ENCODE data around the gene TMEM132D.
"Not testable (repeated sequence)": the region's sequence is repeated elsewhere in the genome, so short reads cannot be mapped to it uniquely, and the experiment has no call there.

The TMEM132D gene

DNA sequence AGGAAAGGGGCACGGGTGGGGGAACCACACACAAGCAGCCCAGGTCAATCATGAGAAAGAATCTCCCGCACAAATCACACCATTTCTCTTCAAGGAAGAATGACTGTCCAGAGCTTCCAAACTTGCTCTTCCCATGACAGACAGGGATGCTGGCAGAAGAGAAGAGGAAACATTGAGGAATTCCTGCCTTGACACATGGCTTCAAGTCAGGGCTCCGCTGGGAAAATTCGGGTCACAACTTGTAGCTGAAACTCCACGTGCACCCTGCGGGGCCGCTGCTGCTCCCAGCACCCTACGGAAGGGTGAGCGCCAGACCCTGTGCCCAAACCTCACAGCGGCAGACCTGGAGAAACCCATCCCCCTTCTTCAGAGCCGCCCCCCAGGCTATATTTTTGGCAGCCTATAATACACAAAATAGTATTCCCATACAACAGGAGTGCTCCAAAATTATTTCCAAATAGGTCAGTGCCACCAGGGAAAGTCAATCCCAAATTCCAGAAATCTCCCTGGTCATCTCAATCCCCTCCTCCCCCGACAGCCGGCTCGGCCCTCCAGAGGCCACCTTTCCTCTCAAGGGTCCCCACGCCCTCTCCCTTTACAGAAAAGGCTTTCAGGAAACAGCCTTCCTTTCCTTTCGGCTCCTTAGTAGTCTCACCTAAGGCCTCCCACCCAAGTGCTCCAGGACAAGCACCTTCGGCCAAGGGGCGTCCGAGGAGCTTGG lies 1.3 kb downstream of the TMEM132D start:
- Histone ChIP-seq H3K27me3 (ENCODE audit: control insufficient read depth in 1 of 2, insufficient read depth in 2 of 2, low read length in 2 of 2) (peaks cover 0 to 10% of the 10 kb centered on the region in 2 donors), H3K27ac (ENCODE audit: low read depth, low read length) (no peak overlapping the region)

DNA sequence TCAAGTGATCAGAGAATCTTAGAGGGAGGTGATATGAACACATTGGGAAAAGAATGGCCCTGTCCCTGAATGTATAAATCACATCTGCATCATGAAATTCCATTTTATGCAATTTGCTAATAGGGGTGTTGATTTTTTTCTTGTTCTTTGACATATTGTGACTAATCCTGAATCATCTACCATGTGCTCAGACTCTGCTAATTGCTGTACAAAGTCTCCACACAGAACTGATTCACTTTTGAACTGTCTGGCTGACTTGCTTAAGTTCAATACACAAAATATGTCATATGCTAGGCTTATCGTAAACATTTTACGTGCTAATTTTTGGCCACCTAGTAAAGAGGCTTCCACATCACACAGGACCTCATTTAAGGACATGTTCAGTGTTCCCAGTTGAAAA lies 2.6 kb downstream of the TMEM132D start:
- Histone ChIP-seq H3K27ac (ENCODE audit: low read depth, low read length) (no peak overlapping the region), H3K9me3 (ENCODE audit: low read length) (no peaks in the 10 kb centered on the region), H3K4me3 (ENCODE audit: low read depth in 1 of 2, low read length in 2 of 2) (no peak overlapping the region), H3K9ac (ENCODE audit: low read length) (no peak overlapping the region), H3K36me3 (ENCODE audit: insufficient read depth, low read length) (no peaks in the 10 kb centered on the region), H3K4me1 (ENCODE audit: insufficient read depth, low read length) (no peaks in the 10 kb centered on the region), H3K27me3 (ENCODE audit: control insufficient read depth in 1 of 2, insufficient read depth in 2 of 2, low read length in 2 of 2) (peaks cover 0 to 10% of the 10 kb centered on the region in 2 donors)

More for the DNA sequence above, 1.3 kb downstream of the TMEM132D start:
- no peak overlapping the region for H3K4me3 ChIP-seq (ENCODE audit: low read depth in 1 of 2, low read length in 2 of 2)
- H3K4me1 ChIP-seq (ENCODE audit: insufficient read depth, low read length): no peaks in the 10 kb centered on the region
- no peak overlapping the region for H3K9ac ChIP-seq (ENCODE audit: low read length)
- H3K9me3 ChIP-seq (ENCODE audit: low read length): no peaks in the 10 kb centered on the region
- H3K36me3 ChIP-seq (ENCODE audit: insufficient read depth, low read length): no peaks in the 10 kb centered on the region

- H3K27ac ChIP-seq (ENCODE audit: low read depth, low read length): no peak overlapping the region
- H3K4me3 ChIP-seq (ENCODE audit: low read depth in 1 of 2, low read length in 2 of 2): no peak overlapping the region
- peaks cover 0 to 10% of the 10 kb centered on the region in 2 donors for H3K27me3 ChIP-seq (ENCODE audit: control insufficient read depth in 1 of 2, insufficient read depth in 2 of 2, low read length in 2 of 2)
- no peak overlapping the region for H3K9ac ChIP-seq (ENCODE audit: low read length)
- H3K9me3 ChIP-seq (ENCODE audit: low read length): no peaks in the 10 kb centered on the region
- no peaks in the 10 kb centered on the region for H3K36me3 ChIP-seq (ENCODE audit: insufficient read depth, low read length)
- no peaks in the 10 kb centered on the region for H3K4me1 ChIP-seq (ENCODE audit: insufficient read depth, low read length)
Observed at GRCh38 chr12:129900306-129900705, 3.5 kb downstream of the TMEM132D start.

- not testable (repeated sequence) for H3K27me3 ChIP-seq (ENCODE audit: control insufficient read depth in 1 of 2, insufficient read depth in 2 of 2, low read length in 2 of 2); H3K9ac ChIP-seq (ENCODE audit: low read length); H3K9me3 ChIP-seq (ENCODE audit: low read length); H3K4me1 ChIP-seq (ENCODE audit: insufficient read depth, low read length); H3K36me3 ChIP-seq (ENCODE audit: insufficient read depth, low read length); H3K27ac ChIP-seq (ENCODE audit: low read depth, low read length); H3K4me3 ChIP-seq (ENCODE audit: low read depth in 1 of 2, low read length in 2 of 2)
Observed at GRCh38 chr12:129899045-129899444, 4.8 kb downstream of the TMEM132D start.

DNA sequence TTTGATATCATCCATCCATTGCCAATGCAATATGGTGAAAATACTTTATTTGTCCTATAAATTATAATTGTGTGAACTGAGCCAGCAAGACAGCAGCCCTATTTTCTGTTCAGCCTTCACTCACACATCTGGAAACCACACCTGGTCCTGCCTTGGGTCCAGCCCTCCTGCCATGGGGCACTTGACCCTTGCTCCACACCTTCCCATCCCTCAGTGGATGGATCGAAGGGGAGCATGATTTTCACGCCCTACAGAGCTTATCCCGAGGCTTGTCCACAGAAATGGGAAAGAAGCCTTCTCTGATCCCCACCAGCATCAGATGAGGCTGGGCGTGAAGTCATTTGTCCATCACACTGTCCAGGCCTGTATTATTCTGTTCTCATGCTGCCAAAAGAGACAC lies 10.1 kb downstream of the TMEM132D start:
- no peaks in the 10 kb centered on the region for H3K27me3 ChIP-seq (ENCODE audit: control insufficient read depth in 1 of 2, insufficient read depth in 2 of 2, low read length in 2 of 2)
- no peaks in the 10 kb centered on the region for H3K36me3 ChIP-seq (ENCODE audit: insufficient read depth, low read length)
- no peak overlapping the region for H3K9ac ChIP-seq (ENCODE audit: low read length)
- no peak overlapping the region for H3K27ac ChIP-seq (ENCODE audit: low read depth, low read length)
- H3K9me3 ChIP-seq (ENCODE audit: low read length): no peaks in the 10 kb centered on the region
- H3K4me3 ChIP-seq (ENCODE audit: low read depth in 1 of 2, low read length in 2 of 2): no peak overlapping the region
- H3K4me1 ChIP-seq (ENCODE audit: insufficient read depth, low read length): no peaks in the 10 kb centered on the region

DNA sequence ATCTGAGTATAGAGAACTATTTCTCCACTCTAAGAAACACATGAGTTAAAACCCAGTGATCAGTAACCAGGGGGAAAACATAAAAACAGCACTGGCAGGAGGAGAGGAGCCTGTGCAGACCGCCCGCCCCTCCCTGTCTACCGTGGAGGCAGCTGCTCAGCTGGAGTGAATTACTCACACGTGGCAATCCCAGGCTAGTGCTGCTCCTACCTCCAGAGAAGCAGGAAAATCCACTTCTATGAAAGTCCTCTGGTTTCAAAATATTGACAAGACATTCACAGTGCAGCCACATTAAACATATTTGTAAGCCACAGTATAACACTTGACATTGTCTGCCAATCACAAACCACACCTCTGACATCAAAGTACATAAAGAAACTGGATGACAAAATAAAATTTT lies 16.7 kb downstream of the TMEM132D start:
- Histone ChIP-seq H3K27ac (ENCODE audit: low read depth, low read length) (no peak overlapping the region), H3K36me3 (ENCODE audit: insufficient read depth, low read length) (no peaks in the 10 kb centered on the region), H3K9ac (ENCODE audit: low read length) (no peak overlapping the region), H3K4me1 (ENCODE audit: insufficient read depth, low read length) (no peaks in the 10 kb centered on the region), H3K4me3 (ENCODE audit: low read depth in 1 of 2, low read length in 2 of 2) (no peak overlapping the region), H3K9me3 (ENCODE audit: low read length) (no peaks in the 10 kb centered on the region), H3K27me3 (ENCODE audit: control insufficient read depth in 1 of 2, insufficient read depth in 2 of 2, low read length in 2 of 2) (no peaks in the 10 kb centered on the region)

DNA sequence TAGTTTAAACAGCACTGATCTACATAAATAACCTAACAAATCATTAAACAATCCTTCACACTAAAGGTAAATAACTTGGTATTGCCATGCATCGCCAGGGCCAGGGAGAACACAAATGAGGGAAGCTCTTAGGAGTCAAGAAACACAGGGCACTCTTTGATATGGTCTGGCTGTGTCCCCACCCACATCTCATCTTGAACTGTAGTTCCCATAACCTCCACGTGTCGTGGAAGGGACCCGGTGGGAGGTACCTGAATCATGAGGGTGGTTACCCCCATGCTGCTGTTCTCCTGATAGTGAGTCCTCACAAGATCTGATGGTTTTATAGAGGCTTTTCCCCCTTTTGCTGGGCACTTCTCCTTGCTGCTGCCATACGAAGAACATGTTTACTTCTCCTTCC lies 17.3 kb downstream of the TMEM132D start:
- Histone ChIP-seq H3K27me3 (ENCODE audit: control insufficient read depth in 1 of 2, insufficient read depth in 2 of 2, low read length in 2 of 2) (no peaks in the 10 kb centered on the region), H3K27ac (ENCODE audit: low read depth, low read length) (no peak overlapping the region)

DNA sequence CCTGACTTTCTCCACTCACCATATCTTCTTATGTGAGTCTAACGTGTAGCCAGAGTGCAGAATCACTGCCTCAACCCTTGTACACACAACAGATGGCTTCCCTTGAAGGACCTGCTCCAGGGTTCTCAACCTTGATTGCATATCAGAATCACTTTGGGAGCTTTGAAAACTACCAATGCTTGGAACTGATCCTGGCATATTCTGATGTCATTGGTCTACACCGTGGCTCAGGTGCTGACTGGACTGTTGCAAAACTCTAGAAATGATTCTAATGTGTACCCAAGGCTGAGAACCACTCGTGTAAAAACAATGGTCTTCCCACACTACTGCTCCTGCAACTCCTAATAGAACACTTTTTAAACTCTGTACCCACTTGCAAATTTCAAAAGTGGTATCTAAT lies 18.5 kb downstream of the TMEM132D start:
- Histone ChIP-seq H3K36me3 (ENCODE audit: insufficient read depth, low read length) (no peaks in the 10 kb centered on the region), H3K4me1 (ENCODE audit: insufficient read depth, low read length) (no peaks in the 10 kb centered on the region), H3K9ac (ENCODE audit: low read length) (no peak overlapping the region), H3K4me3 (ENCODE audit: low read depth in 1 of 2, low read length in 2 of 2) (no peak overlapping the region), H3K27me3 (ENCODE audit: control insufficient read depth in 1 of 2, insufficient read depth in 2 of 2, low read length in 2 of 2) (no peaks in the 10 kb centered on the region), H3K9me3 (ENCODE audit: low read length) (no peaks in the 10 kb centered on the region), H3K27ac (ENCODE audit: low read depth, low read length) (no peak overlapping the region)

More for the DNA sequence above, 17.3 kb downstream of the TMEM132D start:
- Histone ChIP-seq H3K36me3 (ENCODE audit: insufficient read depth, low read length) (no peaks in the 10 kb centered on the region), H3K4me1 (ENCODE audit: insufficient read depth, low read length) (no peaks in the 10 kb centered on the region), H3K9me3 (ENCODE audit: low read length) (no peaks in the 10 kb centered on the region), H3K9ac (ENCODE audit: low read length) (no peak overlapping the region), H3K4me3 (ENCODE audit: low read depth in 1 of 2, low read length in 2 of 2) (no peak overlapping the region)

GRCh38 chr12:129877411-129877810 lies 26.4 kb downstream of the TMEM132D start:
- no peak overlapping the region for H3K27ac ChIP-seq (ENCODE audit: low read depth, low read length)
- no peaks in the 10 kb centered on the region for H3K9me3 ChIP-seq (ENCODE audit: low read length)
- H3K9ac ChIP-seq (ENCODE audit: low read length): no peak overlapping the region
- H3K27me3 ChIP-seq (ENCODE audit: control insufficient read depth in 1 of 2, insufficient read depth in 2 of 2, low read length in 2 of 2): no peaks in the 10 kb centered on the region
- H3K36me3 ChIP-seq (ENCODE audit: insufficient read depth, low read length): no peaks in the 10 kb centered on the region
- H3K4me3 ChIP-seq (ENCODE audit: low read depth in 1 of 2, low read length in 2 of 2): no peak overlapping the region
- H3K4me1 ChIP-seq (ENCODE audit: insufficient read depth, low read length): no peaks in the 10 kb centered on the region

DNA sequence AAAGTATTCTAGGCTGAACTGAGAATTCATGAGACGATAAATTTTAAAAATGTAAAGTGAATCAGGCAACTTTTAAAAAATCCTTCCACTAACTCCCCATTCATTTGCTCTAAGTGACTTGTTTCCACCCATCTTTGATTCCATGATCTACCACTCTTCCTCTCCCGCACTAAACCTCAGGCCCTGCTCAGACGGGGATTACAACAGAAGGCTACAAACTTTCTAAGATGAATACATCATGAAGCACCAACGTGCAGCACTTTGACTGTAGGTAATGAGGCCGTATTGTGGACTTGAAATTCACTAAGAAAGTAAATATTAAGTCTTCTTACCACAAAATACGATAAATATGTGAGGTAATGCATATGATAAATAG lies 30.0 kb downstream of the TMEM132D start:
- Histone ChIP-seq H3K4me1 (ENCODE audit: insufficient read depth, low read length) (no peaks in the 10 kb centered on the region), H3K4me3 (ENCODE audit: low read depth in 1 of 2, low read length in 2 of 2) (no peak overlapping the region), H3K27me3 (ENCODE audit: control insufficient read depth in 1 of 2, insufficient read depth in 2 of 2, low read length in 2 of 2) (no peaks in the 10 kb centered on the region), H3K36me3 (ENCODE audit: insufficient read depth, low read length) (no peaks in the 10 kb centered on the region), H3K9ac (ENCODE audit: low read length) (no peak overlapping the region), H3K9me3 (ENCODE audit: low read length) (no peaks in the 10 kb centered on the region), H3K27ac (ENCODE audit: low read depth, low read length) (no peak overlapping the region)

DNA sequence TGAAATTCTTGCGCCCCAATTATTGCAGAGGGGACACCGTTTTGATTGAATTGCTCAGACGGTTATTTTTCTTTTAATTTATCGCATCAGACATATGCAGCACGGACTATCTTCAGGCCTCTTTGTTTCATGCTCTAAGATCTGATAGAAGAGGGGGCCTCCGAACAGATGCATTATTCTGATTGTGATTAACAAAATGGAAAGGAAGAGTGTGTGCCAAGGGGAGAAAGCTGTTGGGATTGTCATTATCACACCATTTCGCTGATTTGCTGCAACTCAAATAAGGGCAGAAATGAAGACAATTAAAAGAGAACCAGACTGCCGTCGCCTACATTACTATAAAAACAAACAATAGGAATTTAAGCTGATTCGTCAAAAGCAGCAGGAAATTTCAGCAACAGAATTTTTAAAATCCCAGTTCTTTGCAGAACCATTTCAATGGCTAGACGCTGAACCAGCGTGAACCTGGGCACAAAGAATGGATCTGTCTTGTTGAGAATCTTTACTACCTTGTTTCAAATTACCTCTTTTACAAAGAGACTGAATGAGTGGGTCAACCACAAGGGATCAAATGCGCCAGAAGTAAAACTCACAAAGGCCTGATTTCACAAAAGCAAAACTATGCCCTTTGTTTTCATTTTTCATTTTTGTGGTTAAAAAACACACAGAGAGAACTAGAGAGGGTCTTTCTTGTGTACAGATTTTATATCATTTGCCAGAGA lies 30.6 kb downstream of the TMEM132D start:
- Histone ChIP-seq H3K36me3 (ENCODE audit: insufficient read depth, low read length) (no peaks in the 10 kb centered on the region), H3K27ac (ENCODE audit: low read depth, low read length) (no peak overlapping the region), H3K4me3 (ENCODE audit: low read depth in 1 of 2, low read length in 2 of 2) (no peak overlapping the region), H3K4me1 (ENCODE audit: insufficient read depth, low read length) (no peaks in the 10 kb centered on the region), H3K27me3 (ENCODE audit: control insufficient read depth in 1 of 2, insufficient read depth in 2 of 2, low read length in 2 of 2) (no peaks in the 10 kb centered on the region), H3K9ac (ENCODE audit: low read length) (no peak overlapping the region), H3K9me3 (ENCODE audit: low read length) (no peaks in the 10 kb centered on the region)
